ENCODE measurements around the gene SNX24. TPM values are rescaled to one million over a fixed set of nuclear protein-coding genes. Genes with fewer than 3 reads are reported as not detected.

Gene SNX24
- total RNA-seq, 1 experiment from 2014 or later, result 22.3 TPM

DNA sequence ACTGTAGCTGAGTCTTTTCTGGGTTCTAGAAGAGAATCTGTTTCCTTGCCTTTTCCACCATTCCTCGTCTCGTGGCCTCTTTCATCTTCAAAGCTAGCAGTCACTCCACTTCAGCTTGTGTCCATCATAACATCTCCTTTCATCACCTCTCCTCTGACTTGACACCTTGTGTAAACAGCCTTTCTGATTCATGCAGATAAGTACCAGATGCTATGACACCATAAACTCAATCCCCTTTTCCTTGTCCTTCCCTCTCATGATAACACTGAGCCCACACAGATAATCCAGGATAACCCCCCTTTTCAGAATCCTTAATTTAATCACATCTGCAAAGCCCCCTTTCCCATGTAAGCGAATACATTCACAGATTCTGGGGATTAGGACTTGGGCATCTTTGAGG, 95.5 kb downstream of the SNX24 start:
- Histone ChIP-seq H3K36me3 (ENCODE audit: low read depth) (no peaks in the 10 kb centered on the region; the same call in 1 of the 2 replicates), H3F3A (ENCODE audit: insufficient read depth, low read depth) (no peaks in the 10 kb centered on the region), H3K9me2 (ENCODE audit: insufficient read depth) (no peaks in the 10 kb centered on the region), H3K4me2 (no peak overlapping the region), H3K27ac (no peak overlapping the region), H3K79me2 (ENCODE audit: low read depth) (no peaks in the 10 kb centered on the region), H3K27me3 (ENCODE audit: insufficient read depth, low read depth) (no peaks in the 10 kb centered on the region), H2AFZ (no peak overlapping the region), H3K9me3 (ENCODE audit: insufficient read depth, low read depth) (no peaks in the 10 kb centered on the region), H4K20me1 (ENCODE audit: insufficient read depth) (no peaks in the 10 kb centered on the region; the same call in 1 of the 2 replicates), H3K4me3 (no peak overlapping the region), H3K4me1 (replicated peaks; ENCODE audit: insufficient read depth) (peaks cover 4% of the 10 kb centered on the region)
- DNase-seq, result no peak
- ChIA-PET CTCF (interaction anchor here (0.6 to 0.7 kb wide), 2 partner anchors 9 to 425 kb away, joined by 3 to 4 read pairs; no protein-coding TSS in a partner anchor), POLR2A (ENCODE audit: unreplicated experiment) (no interaction called here)
- intact Hi-C loops (cut with micrococcal nuclease; ENCODE audit: unreplicated experiment), result no loop called here
- BruUV-seq (replicated peaks), result no TSS peak
- TF ChIP-seq, protein P1, sequence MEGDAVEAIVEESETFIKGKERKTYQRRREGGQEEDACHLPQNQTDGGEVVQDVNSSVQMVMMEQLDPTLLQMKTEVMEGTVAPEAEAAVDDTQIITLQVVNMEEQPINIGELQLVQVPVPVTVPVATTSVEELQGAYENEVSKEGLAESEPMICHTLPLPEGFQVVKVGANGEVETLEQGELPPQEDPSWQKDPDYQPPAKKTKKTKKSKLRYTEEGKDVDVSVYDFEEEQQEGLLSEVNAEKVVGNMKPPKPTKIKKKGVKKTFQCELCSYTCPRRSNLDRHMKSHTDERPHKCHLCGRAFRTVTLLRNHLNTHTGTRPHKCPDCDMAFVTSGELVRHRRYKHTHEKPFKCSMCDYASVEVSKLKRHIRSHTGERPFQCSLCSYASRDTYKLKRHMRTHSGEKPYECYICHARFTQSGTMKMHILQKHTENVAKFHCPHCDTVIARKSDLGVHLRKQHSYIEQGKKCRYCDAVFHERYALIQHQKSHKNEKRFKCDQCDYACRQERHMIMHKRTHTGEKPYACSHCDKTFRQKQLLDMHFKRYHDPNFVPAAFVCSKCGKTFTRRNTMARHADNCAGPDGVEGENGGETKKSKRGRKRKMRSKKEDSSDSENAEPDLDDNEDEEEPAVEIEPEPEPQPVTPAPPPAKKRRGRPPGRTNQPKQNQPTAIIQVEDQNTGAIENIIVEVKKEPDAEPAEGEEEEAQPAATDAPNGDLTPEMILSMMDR (conservative IDR thresholded peaks at IDR 0.05), result no peak
- TF ChIP-seq EZH2 (IDR thresholded peaks at IDR 0.05; ENCODE audit: low read depth), result no peak

DNA sequence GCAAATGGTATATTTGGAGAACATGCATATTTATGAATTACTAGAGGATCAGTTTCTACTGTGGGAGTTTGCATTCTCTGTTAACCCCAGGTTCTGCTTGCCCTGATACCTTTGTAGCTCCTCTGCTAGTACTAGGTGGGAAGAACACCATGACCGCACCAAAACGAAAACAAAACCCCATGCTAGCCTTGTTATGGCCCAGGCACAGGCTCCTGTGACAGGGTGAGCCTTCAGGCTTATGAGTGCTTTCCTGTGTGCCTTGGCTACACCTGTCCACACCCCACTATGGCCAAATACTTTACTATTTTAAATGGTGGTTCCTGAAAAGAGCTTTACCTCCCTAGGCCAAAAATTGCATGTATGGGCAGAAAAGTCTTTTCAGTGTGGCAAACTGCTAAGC, 96.3 kb downstream of the SNX24 start:
- Histone ChIP-seq H3K4me1 (replicated peaks; ENCODE audit: insufficient read depth) (peaks cover 4% of the 10 kb centered on the region), H4K20me1 (ENCODE audit: insufficient read depth) (no peaks in the 10 kb centered on the region), H3K4me3 (no peak overlapping the region), H3K27ac (no peak overlapping the region), H3K79me2 (ENCODE audit: low read depth) (no peaks in the 10 kb centered on the region), H3K36me3 (ENCODE audit: low read depth) (peaks cover 5% of the 10 kb centered on the region; the same call in 1 of the 2 replicates), H3K4me2 (no peak overlapping the region), H3K27me3 (ENCODE audit: insufficient read depth, low read depth) (no peaks in the 10 kb centered on the region), H2AFZ (no peak overlapping the region), H3K9me2 (ENCODE audit: insufficient read depth) (no peaks in the 10 kb centered on the region), H3K9me3 (ENCODE audit: insufficient read depth, low read depth) (no peaks in the 10 kb centered on the region), H3F3A (ENCODE audit: insufficient read depth, low read depth) (no peaks in the 10 kb centered on the region)
- intact Hi-C loops (cut with micrococcal nuclease; ENCODE audit: unreplicated experiment), result no loop called here
- DNase-seq, result no peak
- BruUV-seq (replicated peaks), result no TSS peak
- CTCF ChIA-PET, result no interaction called here
- POLR2A ChIA-PET (ENCODE audit: unreplicated experiment), result no interaction called here
- TF ChIP-seq EZH2 (IDR thresholded peaks at IDR 0.05; ENCODE audit: low read depth), result no peak
- TF ChIP-seq, protein P1 (conservative IDR thresholded peaks at IDR 0.05), result no peak

DNA sequence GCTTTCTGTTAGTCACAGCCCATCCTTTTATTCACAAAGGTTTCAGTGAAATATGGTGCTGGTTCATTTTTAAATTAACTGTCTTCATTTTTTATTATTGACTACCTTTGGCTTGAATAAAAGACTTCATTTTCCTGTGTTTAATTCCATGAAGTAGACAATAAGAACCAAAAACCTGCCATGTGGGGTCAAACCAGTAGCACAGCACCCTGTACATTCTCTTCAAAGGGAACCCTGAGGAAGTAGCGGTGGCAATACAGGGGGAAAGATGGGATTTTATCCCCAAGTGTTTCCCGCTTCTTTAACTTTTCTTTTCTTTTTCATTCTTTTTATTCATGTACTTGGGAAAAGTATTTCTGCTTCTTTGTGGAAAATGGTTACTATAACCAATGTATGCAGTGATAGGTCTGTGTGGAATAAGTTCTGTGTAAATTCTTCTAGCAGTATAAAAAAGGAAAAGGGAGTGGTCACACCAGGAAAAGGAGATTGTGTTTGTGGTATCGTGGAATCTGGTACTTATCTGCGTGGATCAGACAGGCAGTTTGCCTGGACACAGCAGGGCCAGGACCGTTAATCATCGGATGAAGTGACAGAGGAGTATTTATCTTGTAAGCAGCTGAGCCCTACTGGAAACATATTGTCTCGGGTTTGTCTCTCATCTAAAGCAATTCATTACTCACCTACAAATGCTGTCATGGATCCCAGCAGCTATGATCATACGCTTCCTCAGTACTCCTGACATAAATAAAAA, 96.9 kb downstream of the SNX24 start:
- H3F3A ChIP-seq (ENCODE audit: insufficient read depth, low read depth), result no peaks in the 10 kb centered on the region
- DNase-seq, result no peak
- no peak overlapping the region for H3K4me2 ChIP-seq
- H2AFZ ChIP-seq, result no peak overlapping the region
- H3K4me3 ChIP-seq, result no peak overlapping the region
- no peaks in the 10 kb centered on the region for H3K79me2 ChIP-seq (ENCODE audit: low read depth)
- H3K4me1 ChIP-seq (replicated peaks; ENCODE audit: insufficient read depth), result peaks cover 4% of the 10 kb centered on the region
- no peaks in the 10 kb centered on the region for H3K9me3 ChIP-seq (ENCODE audit: insufficient read depth, low read depth)
- BruUV-seq (replicated peaks), result no TSS peak
- no peaks in the 10 kb centered on the region for H3K27me3 ChIP-seq (ENCODE audit: insufficient read depth, low read depth)
- no peak overlapping the region for H3K27ac ChIP-seq
- ChIA-PET POLR2A (ENCODE audit: unreplicated experiment) (no interaction called here), CTCF (no interaction called here)
- H3K9me2 ChIP-seq (ENCODE audit: insufficient read depth), result no peaks in the 10 kb centered on the region
- no peak for TF ChIP-seq EZH2 (IDR thresholded peaks at IDR 0.05; ENCODE audit: low read depth)
- intact Hi-C loops (cut with micrococcal nuclease; ENCODE audit: unreplicated experiment), result no loop called here
- H4K20me1 ChIP-seq (ENCODE audit: insufficient read depth), result no peaks in the 10 kb centered on the region
- H3K36me3 ChIP-seq (ENCODE audit: low read depth), result peaks cover 5% of the 10 kb centered on the region; the same call in 1 of the 2 replicates

All from PC-9 (cell line).